ENCODE measurements around the gene IFT122.
A peak's percentile ranks its signal among the peaks of the same experiment; 100 is the strongest.
"Not testable (repeated sequence)": the region's sequence is repeated elsewhere in the genome, so short reads cannot be mapped to it uniquely, and the experiment has no call there.

IFT122 gene, protein sequence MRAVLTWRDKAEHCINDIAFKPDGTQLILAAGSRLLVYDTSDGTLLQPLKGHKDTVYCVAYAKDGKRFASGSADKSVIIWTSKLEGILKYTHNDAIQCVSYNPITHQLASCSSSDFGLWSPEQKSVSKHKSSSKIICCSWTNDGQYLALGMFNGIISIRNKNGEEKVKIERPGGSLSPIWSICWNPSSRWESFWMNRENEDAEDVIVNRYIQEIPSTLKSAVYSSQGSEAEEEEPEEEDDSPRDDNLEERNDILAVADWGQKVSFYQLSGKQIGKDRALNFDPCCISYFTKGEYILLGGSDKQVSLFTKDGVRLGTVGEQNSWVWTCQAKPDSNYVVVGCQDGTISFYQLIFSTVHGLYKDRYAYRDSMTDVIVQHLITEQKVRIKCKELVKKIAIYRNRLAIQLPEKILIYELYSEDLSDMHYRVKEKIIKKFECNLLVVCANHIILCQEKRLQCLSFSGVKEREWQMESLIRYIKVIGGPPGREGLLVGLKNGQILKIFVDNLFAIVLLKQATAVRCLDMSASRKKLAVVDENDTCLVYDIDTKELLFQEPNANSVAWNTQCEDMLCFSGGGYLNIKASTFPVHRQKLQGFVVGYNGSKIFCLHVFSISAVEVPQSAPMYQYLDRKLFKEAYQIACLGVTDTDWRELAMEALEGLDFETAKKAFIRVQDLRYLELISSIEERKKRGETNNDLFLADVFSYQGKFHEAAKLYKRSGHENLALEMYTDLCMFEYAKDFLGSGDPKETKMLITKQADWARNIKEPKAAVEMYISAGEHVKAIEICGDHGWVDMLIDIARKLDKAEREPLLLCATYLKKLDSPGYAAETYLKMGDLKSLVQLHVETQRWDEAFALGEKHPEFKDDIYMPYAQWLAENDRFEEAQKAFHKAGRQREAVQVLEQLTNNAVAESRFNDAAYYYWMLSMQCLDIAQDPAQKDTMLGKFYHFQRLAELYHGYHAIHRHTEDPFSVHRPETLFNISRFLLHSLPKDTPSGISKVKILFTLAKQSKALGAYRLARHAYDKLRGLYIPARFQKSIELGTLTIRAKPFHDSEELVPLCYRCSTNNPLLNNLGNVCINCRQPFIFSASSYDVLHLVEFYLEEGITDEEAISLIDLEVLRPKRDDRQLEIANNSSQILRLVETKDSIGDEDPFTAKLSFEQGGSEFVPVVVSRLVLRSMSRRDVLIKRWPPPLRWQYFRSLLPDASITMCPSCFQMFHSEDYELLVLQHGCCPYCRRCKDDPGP

DNA sequence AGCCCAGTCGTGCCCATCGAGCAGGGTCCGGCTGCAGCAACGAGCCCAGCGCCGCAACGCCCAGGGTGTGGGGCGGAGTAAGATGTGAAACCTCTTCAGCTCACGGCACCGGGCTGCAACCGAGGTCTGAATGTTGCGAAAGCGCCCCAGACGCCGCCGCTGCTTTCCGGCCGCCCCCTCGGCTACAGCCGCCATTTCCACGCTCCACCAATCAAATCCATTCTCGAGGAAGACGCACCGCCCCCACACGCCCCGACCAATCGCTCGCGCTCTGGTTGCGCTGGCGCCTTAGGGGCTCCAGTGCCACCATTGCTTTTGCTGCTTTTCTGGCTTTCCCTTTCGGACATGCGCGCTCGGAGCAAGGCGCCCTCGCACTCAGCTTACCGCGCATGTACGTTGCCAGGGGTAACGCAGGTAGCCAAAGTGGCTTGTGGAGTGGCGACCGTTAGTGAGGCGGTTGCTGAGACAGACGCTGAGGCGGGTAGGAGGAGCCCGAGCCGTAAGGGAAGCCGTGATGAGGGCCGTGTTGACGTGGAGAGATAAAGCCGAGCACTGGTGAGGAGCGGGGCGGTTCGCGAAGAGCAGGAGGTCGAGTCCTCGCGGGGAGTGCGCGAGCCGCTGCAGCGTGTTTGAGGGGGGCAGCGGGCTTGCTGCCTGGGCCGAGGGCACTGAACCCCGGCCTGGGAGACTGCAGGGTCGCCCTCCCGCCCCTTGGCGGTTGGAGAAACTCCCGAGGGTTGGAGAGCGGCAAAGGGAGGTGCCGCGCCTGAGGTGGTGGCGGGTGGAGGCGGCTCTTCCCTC is at the start of gene IFT122, which contains the start of gene MBD4:
IFT122 (plus strand) TSS at position 408 of the 801 bp plus-strand sequence; CDS start at position 515, 107 bp downstream.
MBD4 (minus strand) TSS at position 132 of the 801 bp plus-strand sequence; CDS start at position 17, 115 bp downstream.
- peak; percentile 97 to 98 for DNase-seq (ENCODE audit: low read depth in 2 of 2)

DNA sequence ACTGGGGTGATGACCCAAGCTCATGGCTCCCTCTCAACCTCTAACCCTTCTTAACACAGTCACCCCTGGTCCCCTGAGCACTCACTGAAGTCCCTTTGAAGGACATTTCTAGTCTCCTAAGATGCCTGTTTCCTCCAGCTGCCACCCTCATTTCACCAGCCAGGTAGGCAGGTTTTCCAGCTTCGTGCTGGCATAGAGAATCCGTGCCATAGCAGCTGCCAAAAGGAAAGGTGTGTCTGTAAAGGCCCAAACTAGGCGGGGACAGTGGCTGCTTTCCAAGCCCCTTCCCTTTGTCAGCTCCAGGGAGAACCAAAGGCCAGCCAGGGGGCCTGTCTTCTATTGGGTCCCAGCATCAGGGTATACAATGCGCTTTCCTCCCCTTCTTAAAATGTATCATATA is 48.4 kb upstream of the IFT122 start:
- not testable (repeated sequence) for DNase-seq (ENCODE audit: low read depth in 2 of 2)

DNA sequence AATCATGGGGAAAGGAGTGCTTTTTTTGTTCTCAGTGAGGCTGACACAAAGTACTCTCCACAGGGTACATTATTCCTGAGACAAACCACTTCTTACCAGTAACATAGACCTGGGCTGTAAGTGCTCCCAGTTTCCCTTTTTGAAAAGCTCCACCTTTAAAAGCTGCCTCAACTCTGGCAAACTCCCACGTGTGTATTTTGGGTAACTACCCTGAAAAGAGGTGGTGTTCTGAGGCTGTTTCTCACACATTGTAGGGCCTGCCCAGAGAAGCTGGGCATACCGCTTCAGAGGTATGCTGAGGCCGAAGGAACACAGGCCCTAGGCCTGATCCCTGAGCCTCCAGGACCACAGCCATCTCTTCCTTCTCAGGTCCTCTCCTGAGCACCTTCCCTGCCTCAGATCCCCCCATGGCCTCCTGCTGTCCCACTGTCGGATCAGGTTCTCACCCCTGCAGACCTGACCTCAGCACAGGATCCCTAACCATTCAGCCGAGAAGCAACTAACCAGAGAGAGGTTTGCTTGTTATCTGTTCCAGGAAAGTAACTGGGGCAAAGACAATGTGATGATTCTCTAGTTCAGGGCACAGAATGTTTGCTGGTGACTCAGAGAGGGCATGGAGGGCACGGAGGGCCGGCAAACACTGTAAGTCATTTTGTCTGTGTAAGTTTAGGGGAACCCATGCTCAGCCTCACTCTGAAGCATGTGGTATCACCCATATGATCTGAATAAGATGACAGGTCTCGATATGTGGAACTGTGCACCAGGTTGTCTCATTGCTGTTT is 47.7 kb upstream of the IFT122 start:
- DNase-seq (ENCODE audit: low read depth in 2 of 2): not testable (repeated sequence)

DNA sequence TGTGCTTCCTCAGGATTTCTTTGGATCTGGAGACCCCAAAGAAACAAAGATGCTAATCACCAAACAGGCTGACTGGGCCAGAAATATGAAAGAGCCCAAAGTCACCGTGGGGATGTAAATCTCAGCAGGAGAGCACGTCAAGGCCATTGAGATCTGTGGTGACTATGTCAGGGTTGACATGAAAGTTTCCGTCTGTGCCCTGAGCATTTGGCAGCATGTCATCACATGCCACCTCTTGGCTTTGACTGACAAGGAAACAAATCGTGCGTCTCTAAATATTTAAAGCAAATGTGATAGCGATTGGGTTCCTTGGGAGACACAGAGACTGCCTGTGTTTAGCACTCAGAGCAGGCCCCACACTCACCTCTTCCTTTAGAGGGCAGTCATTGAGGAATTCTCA is 46.8 kb upstream of the IFT122 start:
- DNase-seq (ENCODE audit: low read depth in 2 of 2): no peak

DNA sequence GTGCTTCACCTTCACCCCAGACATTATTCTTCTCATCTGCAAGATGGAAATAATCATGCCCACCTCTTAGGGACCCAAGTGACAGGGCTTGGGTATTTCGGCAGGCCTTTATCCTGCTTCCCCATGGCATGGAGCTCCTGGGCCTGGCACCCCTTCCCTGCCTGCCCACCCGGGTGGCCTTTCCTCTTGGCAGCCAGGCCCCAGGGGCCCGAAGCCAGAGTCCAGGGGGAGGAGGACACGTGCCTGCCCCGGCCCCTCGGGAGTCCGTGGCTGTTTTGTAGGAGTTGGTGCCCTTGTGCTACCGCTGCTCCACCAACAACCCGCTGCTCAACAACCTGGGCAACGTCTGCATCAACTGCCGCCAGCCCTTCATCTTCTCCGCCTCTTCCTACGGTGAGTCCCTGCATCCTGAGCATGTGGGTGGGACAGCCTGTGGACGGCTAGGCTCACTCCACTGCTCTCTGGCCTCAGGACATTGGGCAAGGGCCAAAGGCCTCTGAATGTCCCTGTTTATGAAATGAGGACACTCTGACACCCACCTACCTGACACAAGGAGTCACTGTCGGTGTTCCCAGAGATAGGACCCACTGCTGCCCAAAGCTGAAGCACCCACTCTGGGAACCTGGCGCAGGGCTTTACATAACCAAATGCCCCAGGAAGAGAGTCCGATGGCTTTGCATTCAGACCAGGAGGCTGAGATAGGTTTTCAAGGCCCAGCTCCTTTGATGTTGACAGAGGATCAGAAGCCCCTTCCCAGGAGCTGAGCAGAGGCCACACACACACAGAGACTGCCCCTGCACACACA is 46.1 kb upstream of the IFT122 start:
- DNase-seq (ENCODE audit: low read depth in 2 of 2): not testable (repeated sequence)

DNA sequence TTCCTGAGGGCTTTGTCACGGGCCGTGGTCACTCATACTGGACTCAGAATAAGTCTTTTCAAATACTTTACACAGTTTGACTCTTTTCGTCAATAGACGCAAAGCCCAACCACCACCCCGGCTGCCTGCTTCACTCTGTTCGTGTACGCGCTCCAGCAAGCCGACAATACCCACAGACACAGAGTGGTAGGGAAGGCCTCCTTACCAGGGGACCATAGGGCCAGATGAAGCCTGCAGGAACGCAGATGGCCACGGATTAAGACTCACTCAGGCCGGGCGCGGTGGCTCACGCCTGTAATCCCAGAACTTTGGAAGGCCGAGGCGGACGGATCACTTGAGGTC is 41.2 kb upstream of the IFT122 start:
- no peak for DNase-seq (ENCODE audit: low read depth in 2 of 2)

DNA sequence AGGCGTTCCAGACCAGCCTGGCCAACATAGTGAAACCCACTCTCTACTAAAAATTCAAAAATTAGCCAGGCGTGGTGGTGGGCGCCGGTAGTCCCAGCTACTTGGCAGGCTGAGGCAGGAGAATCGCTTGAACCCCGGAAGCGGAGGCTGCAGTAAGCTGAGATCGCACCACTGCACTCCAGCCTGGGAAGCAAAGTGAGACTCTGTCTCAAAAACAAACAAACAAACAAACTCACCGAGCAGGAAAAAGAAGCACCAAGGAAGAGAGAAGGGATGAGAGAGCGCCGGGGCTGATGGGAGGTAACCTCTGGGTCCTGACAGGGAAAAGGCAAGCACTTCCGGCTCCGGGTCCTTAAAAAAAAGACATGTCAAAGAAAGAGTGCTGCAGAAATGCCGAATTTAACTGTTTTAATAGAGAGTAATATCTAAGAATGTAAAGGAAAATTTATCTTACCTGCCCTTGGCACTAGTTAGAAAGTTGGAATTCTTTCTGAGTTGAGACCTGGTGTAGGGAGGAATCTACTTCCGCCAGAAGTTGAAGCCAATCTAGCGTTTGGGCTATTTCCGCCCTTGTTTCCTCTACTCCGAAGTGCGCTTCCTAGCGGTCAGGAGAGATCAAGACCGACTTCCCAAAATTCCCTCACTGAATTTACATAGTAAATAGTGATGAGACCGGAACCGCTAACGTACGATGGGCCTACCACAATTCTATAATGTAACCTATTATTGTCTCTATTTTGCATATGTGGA is 40.7 kb upstream of the IFT122 start:
- DNase-seq (ENCODE audit: low read depth in 2 of 2): peak; percentile 48 to 67

DNA sequence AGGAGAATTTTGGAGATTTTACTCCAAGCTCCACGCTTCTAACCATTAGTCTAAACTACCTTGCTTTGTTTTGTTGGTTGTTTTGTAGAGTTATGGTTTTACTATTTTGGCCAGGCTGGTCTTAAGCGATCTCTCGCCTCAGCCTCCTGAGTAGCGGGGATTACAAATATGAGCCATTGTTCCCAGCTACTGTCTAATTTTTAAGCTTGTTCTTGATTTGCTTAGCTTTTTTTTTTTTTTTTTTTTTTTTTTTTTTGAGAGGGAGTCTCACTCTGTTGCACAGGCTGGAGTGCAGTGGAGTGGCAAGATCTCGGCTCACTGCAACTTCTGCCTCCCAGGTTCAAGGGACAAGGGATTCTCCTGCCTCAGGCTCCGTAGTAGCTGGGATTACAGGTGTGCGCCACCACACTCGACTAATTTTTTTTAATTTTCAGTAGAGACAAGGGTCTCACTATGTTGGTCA is 40.1 kb upstream of the IFT122 start:
- DNase-seq (ENCODE audit: low read depth in 2 of 2): no peak

DNA sequence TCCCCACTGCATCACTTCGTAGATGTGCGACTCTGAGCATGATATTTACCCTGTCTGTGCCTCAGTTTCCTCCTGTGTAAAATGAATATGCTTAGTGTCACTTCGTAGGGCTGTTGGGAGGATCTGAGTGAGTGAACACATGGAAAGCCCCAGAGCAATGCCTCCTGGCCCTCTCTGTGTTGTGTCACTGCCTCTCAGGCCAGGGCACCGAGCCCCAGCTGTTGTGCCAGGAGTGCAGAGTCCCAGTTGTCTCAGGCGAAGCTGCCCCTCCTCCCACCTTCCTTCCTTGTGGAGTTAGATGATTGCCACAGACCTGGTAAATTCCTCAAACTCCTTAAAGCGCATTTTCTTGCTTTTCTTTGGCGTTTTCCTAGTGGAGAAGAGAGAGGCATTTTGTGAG is 37.8 kb upstream of the IFT122 start:
- no peak for DNase-seq (ENCODE audit: low read depth in 2 of 2)

DNA sequence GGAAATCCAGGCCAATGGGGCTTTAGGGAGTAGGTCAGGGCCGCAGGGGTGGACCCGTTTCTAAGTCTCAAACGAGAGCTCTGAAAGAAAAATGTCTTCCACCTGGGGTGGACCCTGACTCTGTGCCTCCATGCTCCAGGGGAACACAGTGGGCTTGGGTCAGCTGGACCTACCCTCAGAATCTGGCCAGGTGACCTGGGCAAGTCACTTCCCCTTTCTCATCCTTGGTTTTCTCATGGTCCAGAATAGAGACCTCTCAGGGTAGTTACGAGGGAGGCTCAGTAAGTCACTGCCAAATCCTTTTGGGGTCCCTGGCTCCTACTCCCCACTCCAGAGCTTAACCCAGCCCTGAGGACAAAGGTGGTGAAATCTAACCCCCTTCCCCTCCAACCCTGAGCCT is 37.4 kb upstream of the IFT122 start:
- no peak for DNase-seq (ENCODE audit: low read depth in 2 of 2)

DNA sequence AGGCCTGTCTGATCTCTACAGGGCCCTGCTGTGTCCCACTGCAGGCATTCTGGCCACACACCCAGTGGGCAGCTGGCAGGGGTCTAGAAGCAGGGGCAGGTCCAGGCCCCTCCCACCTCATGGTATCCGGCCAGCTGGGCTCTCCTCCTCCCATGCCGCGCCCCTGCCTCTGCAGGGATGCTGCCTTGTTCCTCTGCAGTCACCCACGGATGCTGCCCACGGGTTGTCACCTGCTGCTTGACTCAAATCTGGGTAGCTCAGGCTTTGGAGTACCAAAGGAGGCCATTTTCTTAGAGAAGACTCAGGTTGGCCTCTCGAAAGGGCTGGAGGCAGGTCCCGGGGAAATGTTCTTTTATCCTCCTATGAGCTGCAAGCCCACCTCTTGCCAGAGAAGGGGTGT is 36.6 kb upstream of the IFT122 start:
- DNase-seq (ENCODE audit: low read depth in 2 of 2): no peak

DNA sequence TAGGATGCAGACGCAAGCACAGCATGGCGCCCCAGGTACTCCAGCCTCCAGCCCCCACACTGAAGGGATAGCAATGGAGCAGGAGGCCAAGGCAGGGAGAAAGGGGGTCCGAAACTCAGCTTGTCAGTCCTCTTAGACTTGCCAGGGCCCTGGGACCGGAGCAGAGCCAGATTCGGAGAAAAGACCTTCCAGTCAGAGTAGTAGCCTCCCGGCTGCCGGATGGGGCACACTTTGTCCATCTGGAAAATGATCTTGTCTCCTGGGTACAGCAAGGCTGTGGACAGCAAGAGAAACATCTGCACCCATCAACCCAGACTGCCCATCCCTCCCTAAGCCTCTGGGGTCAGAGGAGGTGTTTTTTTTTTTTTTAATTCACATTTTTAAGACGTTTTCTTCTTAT is 35.9 kb upstream of the IFT122 start:
- DNase-seq (ENCODE audit: low read depth in 2 of 2): no peak

DNA sequence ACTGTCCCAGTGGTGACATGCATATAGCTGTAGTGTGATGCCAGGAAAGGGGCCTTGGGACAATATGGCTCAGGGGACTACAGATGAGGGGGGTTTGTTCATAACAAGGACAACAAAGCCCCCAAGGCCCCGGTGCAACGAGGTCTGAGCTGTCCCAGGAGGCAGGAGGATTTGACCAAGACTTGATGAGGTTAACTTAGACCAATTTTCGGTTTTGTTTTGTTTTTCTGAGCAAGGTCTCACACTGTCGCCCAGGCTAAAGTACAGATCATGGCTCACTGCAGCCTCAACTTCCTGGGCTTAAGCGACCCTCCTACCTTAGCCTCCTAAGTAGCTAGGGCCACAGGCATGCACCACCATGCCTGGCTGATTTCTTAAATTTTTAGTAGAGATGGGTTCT is 35.4 kb upstream of the IFT122 start:
- no peak for DNase-seq (ENCODE audit: low read depth in 2 of 2)

DNA sequence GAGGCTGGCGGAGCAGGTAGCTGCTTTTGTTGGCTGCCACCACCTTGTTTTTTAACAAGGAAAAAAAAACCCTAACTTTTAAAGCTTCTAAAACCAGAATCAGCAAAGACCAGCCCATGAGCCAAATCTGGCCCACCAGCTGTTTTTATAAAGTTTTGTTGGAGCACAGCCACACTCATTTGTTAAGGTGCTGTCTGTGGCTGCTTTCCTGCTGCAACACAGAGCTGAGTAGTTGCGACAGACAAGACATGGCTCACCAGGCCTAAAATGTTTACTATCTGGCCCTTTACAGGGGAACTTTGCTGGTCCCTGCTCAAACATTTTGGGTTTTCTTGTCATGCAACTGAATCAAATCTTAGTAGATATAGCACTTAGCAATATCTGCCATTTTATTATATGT is 30.5 kb upstream of the IFT122 start:
- no peak for DNase-seq (ENCODE audit: low read depth in 2 of 2)

DNA sequence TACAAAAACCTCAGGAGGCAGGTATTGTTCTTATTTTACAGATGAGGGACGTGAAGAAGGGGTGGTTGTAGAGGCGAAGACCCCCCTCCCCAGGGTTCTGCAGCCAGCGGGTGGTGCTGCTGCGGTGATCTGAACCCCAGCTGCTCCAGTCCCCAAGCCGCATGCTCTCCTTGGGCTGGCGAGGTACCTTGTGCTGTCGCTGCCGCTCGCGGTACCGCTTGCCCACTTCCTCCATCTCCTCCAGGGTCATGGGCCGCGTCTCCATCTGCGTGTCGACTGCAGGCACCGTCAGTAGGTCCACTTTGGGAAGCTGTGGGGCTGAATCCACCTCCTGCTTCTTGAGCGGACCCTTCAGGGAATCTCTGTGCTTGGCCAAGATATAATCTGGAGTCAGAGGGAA is 29.1 kb upstream of the IFT122 start:
- DNase-seq (ENCODE audit: low read depth in 2 of 2): no peak

DNA sequence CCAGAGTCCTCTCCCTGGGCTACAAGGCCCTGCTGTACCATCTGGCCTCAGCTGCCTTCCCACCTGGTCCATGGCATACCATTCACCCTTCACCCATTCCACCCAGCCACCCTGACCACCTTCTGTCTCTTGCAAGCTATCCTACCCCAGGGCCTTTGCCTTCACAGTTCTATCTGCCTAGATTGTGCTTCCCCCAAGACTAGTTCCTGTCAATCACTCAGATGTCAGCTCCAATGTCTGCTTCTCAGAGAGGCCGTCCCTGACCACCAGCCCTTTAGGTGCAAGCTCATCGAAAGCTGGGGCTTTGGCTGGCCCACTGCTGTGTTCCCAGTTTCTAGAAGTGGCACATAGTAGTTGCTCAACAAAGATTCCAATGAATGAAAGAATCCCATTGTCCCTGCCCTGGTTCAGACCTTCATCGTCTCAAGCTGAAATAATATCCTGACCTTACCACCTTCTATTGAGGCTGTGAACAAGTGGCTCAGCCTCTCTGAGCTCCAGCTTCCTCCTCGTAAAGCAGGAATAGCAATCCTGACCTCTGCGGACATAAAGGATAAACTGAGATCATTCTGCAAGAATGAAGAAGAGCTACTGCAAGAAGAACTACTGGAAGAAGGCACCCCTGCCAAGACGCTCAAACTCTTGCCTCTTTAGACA is 27.4 kb upstream of the IFT122 start:
- DNase-seq (ENCODE audit: low read depth in 2 of 2): no peak

DNA sequence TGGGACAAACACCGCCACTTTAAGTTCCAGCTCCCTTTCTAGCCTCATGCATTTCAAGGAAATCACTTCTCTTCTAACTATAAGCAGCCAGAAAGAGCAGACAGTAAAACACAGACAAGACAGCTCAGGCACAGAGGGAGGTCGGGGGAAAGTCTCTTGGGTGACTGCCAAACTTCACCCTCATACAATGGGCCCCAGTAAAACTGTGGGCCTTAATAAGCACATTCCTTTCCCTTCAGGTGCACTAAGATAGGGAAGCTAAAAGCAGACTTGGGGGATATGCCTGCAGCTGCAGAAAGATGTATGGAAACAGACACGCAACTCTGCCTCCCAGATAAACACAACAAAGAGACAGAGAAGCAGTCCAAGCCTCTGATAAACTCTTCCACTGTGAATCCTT is 26.8 kb upstream of the IFT122 start:
- not testable (repeated sequence) for DNase-seq (ENCODE audit: low read depth in 2 of 2)
